Fibroblast of villous mesenchyme (primary cell): Measurements from ENCODE around the gene IL7R. TPM values are rescaled to one million over a fixed set of nuclear protein-coding genes. Genes with fewer than 3 reads are reported as not detected.

Experiments
- DNase-seq: peaks from one replicate; pipeline ENCODE4 v3.0.0-alpha.2; 2010; ENCODE audit warnings: low read depth
- H3K4me3 ChIP-seq: 2 replicates; pipeline ENCODE4 v1.5.1; 2011; ENCODE audit warnings: low read depth, mild to moderate bottlenecking, low read length
- total RNA-seq: library from RNA; depleted of rRNA; stranded (reverse); fragments of >200 nt; gene quantifications from 2 replicates; pipeline ENCODE4 v1.2.3, GENCODE V29; 2012
- TF ChIP-seq, protein P1 (sequence below): IDR thresholded peaks from 2 replicates; pipeline ENCODE4 v1.5.1; 2012; ENCODE audit warnings: low read depth, mild to moderate bottlenecking, low read length; ENCODE audit not compliant: insufficient read depth

IL7R gene, protein sequence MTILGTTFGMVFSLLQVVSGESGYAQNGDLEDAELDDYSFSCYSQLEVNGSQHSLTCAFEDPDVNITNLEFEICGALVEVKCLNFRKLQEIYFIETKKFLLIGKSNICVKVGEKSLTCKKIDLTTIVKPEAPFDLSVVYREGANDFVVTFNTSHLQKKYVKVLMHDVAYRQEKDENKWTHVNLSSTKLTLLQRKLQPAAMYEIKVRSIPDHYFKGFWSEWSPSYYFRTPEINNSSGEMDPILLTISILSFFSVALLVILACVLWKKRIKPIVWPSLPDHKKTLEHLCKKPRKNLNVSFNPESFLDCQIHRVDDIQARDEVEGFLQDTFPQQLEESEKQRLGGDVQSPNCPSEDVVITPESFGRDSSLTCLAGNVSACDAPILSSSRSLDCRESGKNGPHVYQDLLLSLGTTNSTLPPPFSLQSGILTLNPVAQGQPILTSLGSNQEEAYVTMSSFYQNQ
- 12.9 and 74.7 TPM in 2 replicates for total RNA-seq

DNA sequence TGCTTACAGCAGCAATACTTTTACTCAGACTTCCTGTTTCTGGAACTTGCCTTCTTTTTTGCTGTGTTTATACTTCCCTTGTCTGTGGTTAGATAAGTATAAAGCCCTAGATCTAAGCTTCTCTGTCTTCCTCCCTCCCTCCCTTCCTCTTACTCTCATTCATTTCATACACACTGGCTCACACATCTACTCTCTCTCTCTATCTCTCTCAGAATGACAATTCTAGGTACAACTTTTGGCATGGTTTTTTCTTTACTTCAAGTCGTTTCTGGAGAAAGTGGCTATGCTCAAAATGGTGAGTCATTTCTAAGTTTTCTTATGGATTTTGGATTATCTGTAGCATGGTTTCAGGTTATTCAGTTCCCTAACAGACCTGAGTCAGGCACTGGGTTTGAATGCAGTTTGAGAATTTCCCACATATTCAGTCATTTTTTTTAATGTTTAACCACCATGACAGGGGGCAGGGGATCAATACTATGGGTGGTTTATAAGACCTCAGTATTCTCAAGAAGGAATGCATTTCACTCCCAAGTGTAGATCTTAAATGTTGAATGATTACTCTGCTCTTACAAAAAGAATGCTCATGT, at the start of gene IL7R:
Gene IL7R, plus strand, starts transcription at position 127 of the 587 bp plus-strand sequence. Its CDS starts 87 bp downstream, at position 214.
- peak within 1 kb of the TSS; percentile 52 for H3K4me3 ChIP-seq
- DNase-seq, result peak; percentile 86
- TF ChIP-seq, protein P1, sequence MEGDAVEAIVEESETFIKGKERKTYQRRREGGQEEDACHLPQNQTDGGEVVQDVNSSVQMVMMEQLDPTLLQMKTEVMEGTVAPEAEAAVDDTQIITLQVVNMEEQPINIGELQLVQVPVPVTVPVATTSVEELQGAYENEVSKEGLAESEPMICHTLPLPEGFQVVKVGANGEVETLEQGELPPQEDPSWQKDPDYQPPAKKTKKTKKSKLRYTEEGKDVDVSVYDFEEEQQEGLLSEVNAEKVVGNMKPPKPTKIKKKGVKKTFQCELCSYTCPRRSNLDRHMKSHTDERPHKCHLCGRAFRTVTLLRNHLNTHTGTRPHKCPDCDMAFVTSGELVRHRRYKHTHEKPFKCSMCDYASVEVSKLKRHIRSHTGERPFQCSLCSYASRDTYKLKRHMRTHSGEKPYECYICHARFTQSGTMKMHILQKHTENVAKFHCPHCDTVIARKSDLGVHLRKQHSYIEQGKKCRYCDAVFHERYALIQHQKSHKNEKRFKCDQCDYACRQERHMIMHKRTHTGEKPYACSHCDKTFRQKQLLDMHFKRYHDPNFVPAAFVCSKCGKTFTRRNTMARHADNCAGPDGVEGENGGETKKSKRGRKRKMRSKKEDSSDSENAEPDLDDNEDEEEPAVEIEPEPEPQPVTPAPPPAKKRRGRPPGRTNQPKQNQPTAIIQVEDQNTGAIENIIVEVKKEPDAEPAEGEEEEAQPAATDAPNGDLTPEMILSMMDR, result no peak

DNA sequence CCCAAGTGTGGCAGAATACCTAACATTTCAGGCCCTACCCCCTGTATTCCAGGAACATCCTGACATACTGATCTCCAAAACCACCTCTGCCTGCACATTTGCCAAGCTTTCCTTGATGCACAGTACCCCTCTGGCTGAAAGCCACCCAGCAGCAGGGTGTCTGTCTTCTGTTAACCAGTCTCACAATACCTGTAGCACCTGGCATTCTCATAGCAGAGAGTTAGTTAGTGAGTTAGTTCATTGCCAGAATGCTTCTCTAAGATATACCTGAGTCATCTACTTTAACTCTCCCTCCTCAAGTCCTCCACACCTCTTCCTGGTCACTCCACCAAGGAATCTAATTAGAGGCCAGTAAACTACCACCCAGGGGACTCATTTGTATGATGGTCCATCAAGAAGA, 46.1 kb upstream of the IL7R start:
- no peak for DNase-seq
- no peak overlapping the region for H3K4me3 ChIP-seq
- TF ChIP-seq, protein P1, result no peak

GRCh38 chr5:35811108-35811741, 45.5 kb upstream of the IL7R start:
- H3K4me3 ChIP-seq, result no peak overlapping the region
- TF ChIP-seq, protein P1, result no peak
- DNase-seq, result peak; percentile 69

GRCh38 chr5:35813521-35813920, 43.2 kb upstream of the IL7R start:
- no peak overlapping the region for H3K4me3 ChIP-seq
- TF ChIP-seq, protein P1, result no peak
- DNase-seq, result no peak

- H3K4me3 ChIP-seq, result no peak overlapping the region
- DNase-seq, result peak; percentile 30
- TF ChIP-seq, protein P1, result peak; percentile 44
These were observed 41.4 kb upstream of the IL7R start for GRCh38 chr5:35815089-35815936.

- no peak overlapping the region for H3K4me3 ChIP-seq
- TF ChIP-seq, protein P1, result no peak
- DNase-seq, result no peak
These were observed 39.7 kb upstream of the IL7R start for GRCh38 chr5:35816881-35817521.
